Measurements from ENCODE around the gene PLAGL2. TPM values are rescaled to one million over a fixed set of nuclear protein-coding genes. Genes with fewer than 3 reads are reported as not detected.

The PLAGL2 gene
- total and polyA plus RNA-seq, 2 experiments from 2014 or later, result 13.2 to 28.2 TPM

- TF ChIP-seq ZNF462 (CRISPR knock-in tag; IDR thresholded peaks at IDR 0.05), result no peak
- no peak for TF ChIP-seq JUNB (IDR thresholded peaks at IDR 0.05; ENCODE audit: unreplicated experiment)
- no peak for TF ChIP-seq NANOG (IDR thresholded peaks at IDR 0.05; ENCODE audit: borderline replicate concordance)
- TF ChIP-seq CTCF (conservative IDR thresholded peaks at IDR 0.05; ENCODE audit: low read depth in 2 of 2), result no peak
Measured at GRCh38 chr20:32184961-32185603, 22.5 kb downstream of the PLAGL2 start (continued).

- ATAC-seq (no peak), DNase-seq (ENCODE audit: low spot score) (no peak)
- Histone ChIP-seq H3K27ac (ENCODE audit: low read depth) (no peak overlapping the region), H3K9me2 (ENCODE audit: insufficient read depth) (peaks cover 4% of the 10 kb centered on the region; the same call in 1 of the 2 replicates), H2AFZ (no peak overlapping the region), H4K20me1 (replicated peaks; ENCODE audit: insufficient read depth) (peaks cover 4% of the 10 kb centered on the region; the same call in 1 of the 2 replicates), H3K27me3 (ENCODE audit: insufficient read depth) (no peaks in the 10 kb centered on the region), H3F3A (replicated peaks; ENCODE audit: low read depth) (peaks cover 13% of the 10 kb centered on the region; the same call in 1 of the 2 replicates), H3K4me2 (no peak overlapping the region), H3K4me3 (no peak overlapping the region), H3K79me2 (replicated peaks; ENCODE audit: insufficient read depth) (peaks cover 6% of the 10 kb centered on the region), H3K36me3 (ENCODE audit: insufficient read depth) (no peaks in the 10 kb centered on the region), H3K4me1 (ENCODE audit: insufficient read depth) (peaks cover 2% of the 10 kb centered on the region)
- Mint-ChIP-seq H3K36me3 (ENCODE audit: low read depth) (peaks cover 5% of the 10 kb centered on the region; the same call in 2 of the 3 replicates), H3K4me3 (no peak overlapping the region), H3K27ac (no peak overlapping the region), H3K4me1 (peaks cover 3% of the 10 kb centered on the region), H3K27me3 (ENCODE audit: insufficient read depth, low read depth, poor library complexity) (peaks cover 6% of the 10 kb centered on the region), H3K9me3 (no peaks in the 10 kb centered on the region; the same call in 2 of the 3 replicates)
- TF ChIP-seq ZNF331 (CRISPR knock-in tag; IDR thresholded peaks at IDR 0.05; ENCODE audit: low read depth), result no peak
- no peak for TF ChIP-seq JUNB (IDR thresholded peaks at IDR 0.05; ENCODE audit: unreplicated experiment)
- TF ChIP-seq CREB1 (CRISPR knock-in tag; IDR thresholded peaks at IDR 0.05; ENCODE audit: low read depth), result no peak
- no peak for TF ChIP-seq CTCF (conservative IDR thresholded peaks at IDR 0.05; ENCODE audit: low read depth in 2 of 2)
- TF ChIP-seq STAT1 (IDR thresholded peaks at IDR 0.05; ENCODE audit: unreplicated experiment), result no peak
- TF ChIP-seq REST (IDR thresholded peaks at IDR 0.05; ENCODE audit: unreplicated experiment), result no peak
- TF ChIP-seq EZH2phosphoT487 (IDR thresholded peaks at IDR 0.05; ENCODE audit: unreplicated experiment), result no peak
Measured at GRCh38 chr20:32183947-32184635, 23.5 kb downstream of the PLAGL2 start.

Data from GM23338 (cell line).